ENCODE measurements around the gene OLFM4.

Gene OLFM4

DNA sequence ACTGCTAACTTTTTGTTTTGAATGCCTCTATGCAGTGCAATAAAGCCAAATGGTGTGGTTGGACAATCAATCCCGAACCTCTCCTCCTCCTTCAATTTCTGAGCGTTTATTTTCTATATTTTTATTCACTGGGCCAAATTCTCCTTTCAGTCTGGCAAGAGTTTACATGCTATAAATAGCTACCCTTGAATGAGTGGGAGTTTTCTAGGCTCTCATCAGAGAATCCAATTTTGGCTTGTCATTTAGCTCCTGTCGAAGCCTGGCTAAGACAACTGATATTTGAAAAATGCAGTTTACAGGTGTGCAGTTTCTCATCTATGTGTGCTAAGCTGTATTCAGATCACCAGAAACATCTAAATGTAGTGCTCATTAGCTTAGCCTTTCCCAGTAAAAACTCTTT, 61.8 kb downstream of the OLFM4 start:
- DNase-seq (ENCODE audit: extremely low read depth, insufficient read length), result no peak
- no peak overlapping the region for H3K4me3 ChIP-seq (replicated peaks; ENCODE audit: low read depth, low read length)
- H3K36me3 ChIP-seq (ENCODE audit: control insufficient read depth, insufficient read depth, low read length), result no peaks in the 10 kb centered on the region
- H3K27me3 ChIP-seq (replicated peaks; ENCODE audit: control insufficient read depth, insufficient read depth, low read length), result no peaks in the 10 kb centered on the region; the same call in 1 of the 2 replicates
- TF ChIP-seq, protein P1, sequence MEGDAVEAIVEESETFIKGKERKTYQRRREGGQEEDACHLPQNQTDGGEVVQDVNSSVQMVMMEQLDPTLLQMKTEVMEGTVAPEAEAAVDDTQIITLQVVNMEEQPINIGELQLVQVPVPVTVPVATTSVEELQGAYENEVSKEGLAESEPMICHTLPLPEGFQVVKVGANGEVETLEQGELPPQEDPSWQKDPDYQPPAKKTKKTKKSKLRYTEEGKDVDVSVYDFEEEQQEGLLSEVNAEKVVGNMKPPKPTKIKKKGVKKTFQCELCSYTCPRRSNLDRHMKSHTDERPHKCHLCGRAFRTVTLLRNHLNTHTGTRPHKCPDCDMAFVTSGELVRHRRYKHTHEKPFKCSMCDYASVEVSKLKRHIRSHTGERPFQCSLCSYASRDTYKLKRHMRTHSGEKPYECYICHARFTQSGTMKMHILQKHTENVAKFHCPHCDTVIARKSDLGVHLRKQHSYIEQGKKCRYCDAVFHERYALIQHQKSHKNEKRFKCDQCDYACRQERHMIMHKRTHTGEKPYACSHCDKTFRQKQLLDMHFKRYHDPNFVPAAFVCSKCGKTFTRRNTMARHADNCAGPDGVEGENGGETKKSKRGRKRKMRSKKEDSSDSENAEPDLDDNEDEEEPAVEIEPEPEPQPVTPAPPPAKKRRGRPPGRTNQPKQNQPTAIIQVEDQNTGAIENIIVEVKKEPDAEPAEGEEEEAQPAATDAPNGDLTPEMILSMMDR (IDR thresholded peaks at IDR 0.05; ENCODE audit: insufficient read depth, low read length, poor library complexity, severe bottlenecking), result no peak

DNA sequence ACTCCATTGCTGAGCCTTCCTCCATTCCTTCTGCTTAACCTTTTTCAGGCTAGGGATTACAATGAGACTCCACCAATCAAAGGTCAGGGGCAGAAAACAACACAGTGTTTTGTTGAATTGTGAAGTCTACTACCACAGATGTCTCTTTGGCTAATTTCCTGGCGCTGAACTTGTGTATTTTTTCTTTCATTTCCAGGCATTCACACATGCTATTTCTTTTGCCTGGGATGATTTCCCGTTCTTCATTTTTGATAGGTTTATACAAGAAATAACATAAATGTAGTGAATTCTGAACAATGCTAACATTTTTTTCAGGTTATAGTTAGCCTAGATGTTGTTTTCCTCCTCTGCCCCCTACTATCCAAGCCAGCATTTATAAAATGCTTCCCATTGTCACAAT, 64.3 kb downstream of the OLFM4 start:
- TF ChIP-seq, protein P1 (IDR thresholded peaks at IDR 0.05; ENCODE audit: insufficient read depth, low read length, poor library complexity, severe bottlenecking), result no peak
- Histone ChIP-seq H3K27me3 (replicated peaks; ENCODE audit: control insufficient read depth, insufficient read depth, low read length) (no peaks in the 10 kb centered on the region; the same call in 1 of the 2 replicates), H3K36me3 (ENCODE audit: control insufficient read depth, insufficient read depth, low read length) (no peaks in the 10 kb centered on the region), H3K4me3 (replicated peaks; ENCODE audit: low read depth, low read length) (no peak overlapping the region)
- DNase-seq (ENCODE audit: extremely low read depth, insufficient read length), result no peak

DNA sequence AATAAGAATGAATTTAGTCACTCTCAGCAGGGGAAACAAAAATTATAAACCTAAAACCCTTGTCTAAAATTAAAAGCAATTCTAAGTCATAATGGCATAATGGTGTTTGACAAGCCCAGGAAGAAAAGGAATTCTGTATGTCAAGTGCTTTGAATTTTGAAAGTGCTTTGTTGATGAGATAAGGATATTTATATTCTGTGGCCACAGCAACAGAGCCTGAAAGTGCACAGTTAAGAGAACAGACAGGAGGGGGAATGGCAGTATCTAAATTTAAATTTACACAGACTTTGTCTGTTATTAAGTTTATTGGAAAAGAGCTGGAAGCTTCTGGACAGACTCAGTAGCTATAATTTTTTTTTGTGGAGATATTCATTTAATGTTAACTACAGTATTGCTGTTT, 69.8 kb downstream of the OLFM4 start:
- H3K27me3 ChIP-seq (replicated peaks; ENCODE audit: control insufficient read depth, insufficient read depth, low read length), result no peaks in the 10 kb centered on the region
- TF ChIP-seq, protein P1 (IDR thresholded peaks at IDR 0.05; ENCODE audit: insufficient read depth, low read length, poor library complexity, severe bottlenecking), result no peak
- no peak overlapping the region for H3K4me3 ChIP-seq (replicated peaks; ENCODE audit: low read depth, low read length)
- no peak for DNase-seq (ENCODE audit: extremely low read depth, insufficient read length)
- no peaks in the 10 kb centered on the region for H3K36me3 ChIP-seq (ENCODE audit: control insufficient read depth, insufficient read depth, low read length)

DNA sequence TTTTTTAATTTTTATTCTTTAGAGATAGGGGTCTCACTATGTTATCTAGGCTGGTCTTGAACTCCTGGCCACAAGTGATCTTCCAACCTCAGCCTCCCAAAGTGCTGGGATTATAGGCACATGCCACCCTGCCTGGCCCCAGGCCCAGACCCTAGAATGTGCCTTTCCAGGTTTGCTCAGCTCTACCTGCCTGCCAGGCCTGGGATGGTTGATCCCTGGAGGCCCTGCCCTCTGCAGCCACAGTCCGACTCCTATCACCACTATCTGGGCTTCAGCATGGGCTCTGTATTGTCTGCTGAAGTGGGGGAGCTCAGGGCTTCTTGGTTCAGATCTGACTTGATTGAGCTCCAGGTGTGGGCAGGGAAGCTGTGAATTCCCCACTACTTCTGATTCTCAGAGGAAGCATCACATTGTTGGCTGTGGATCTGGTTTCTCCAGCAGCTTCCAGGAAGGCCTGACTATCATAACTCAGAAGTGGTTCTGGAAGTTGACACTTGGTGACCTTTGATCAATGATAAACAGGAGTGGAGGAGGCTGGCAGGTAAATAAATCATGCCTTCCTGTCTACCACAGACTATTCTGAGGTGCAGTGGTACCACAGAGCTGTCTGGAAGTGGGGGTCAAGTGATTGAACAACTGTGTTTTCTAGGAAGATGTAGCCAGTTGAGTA, 71.9 kb downstream of the OLFM4 start:
- no peak for DNase-seq (ENCODE audit: extremely low read depth, insufficient read length)
- TF ChIP-seq, protein P1 (IDR thresholded peaks at IDR 0.05; ENCODE audit: insufficient read depth, low read length, poor library complexity, severe bottlenecking), result no peak
- H3K27me3 ChIP-seq (replicated peaks; ENCODE audit: control insufficient read depth, insufficient read depth, low read length), result no peaks in the 10 kb centered on the region
- no peaks in the 10 kb centered on the region for H3K36me3 ChIP-seq (ENCODE audit: control insufficient read depth, insufficient read depth, low read length)
- no peak overlapping the region for H3K4me3 ChIP-seq (replicated peaks; ENCODE audit: low read depth, low read length)

All from GM06990 (cell line).